Fibroblast of villous mesenchyme (primary cell): ENCODE results near the gene BCL2L11. TPM values are rescaled to one million over a fixed set of nuclear protein-coding genes. Genes with fewer than 3 reads are reported as not detected.

Experiments used
- DNase-seq: peaks from one replicate; pipeline ENCODE4 v3.0.0-alpha.2; 2010; ENCODE audit warnings: low read depth
- H3K4me3 ChIP-seq: 2 replicates; pipeline ENCODE4 v1.5.1; 2011; ENCODE audit warnings: low read depth, mild to moderate bottlenecking, low read length
- CTCF ChIP-seq: IDR thresholded peaks from 2 replicates; pipeline ENCODE4 v1.5.1; 2012; ENCODE audit warnings: low read depth, mild to moderate bottlenecking, low read length; ENCODE audit not compliant: insufficient read depth
- total RNA-seq: library from RNA; depleted of rRNA; stranded (reverse); fragments of >200 nt; gene quantifications from 2 replicates; pipeline ENCODE4 v1.2.3, GENCODE V29; 2012

Gene BCL2L11
- total RNA-seq, 1 donor: 0.86 TPM

- TF ChIP-seq CTCF: no peak
- DNase-seq: no peak
- H3K4me3 ChIP-seq: no peak overlapping the region
These were observed 64.1 kb downstream of the BCL2L11 start for GRCh38 chr2:111184725-111185310.

GRCh38 chr2:111185361-111186022, 64.8 kb downstream of the BCL2L11 start:
- TF ChIP-seq CTCF: no peak
- DNase-seq: no peak
- no peak overlapping the region for H3K4me3 ChIP-seq

GRCh38 chr2:111186121-111186715, 65.5 kb downstream of the BCL2L11 start:
- TF ChIP-seq CTCF: no peak
- no peak for DNase-seq
- H3K4me3 ChIP-seq: no peak overlapping the region

- no peak overlapping the region for H3K4me3 ChIP-seq
- DNase-seq: no peak
- no peak for TF ChIP-seq CTCF
These were observed 66.2 kb downstream of the BCL2L11 start for GRCh38 chr2:111186933-111187332.

- TF ChIP-seq CTCF: no peak
- DNase-seq: no peak
- H3K4me3 ChIP-seq: no peak overlapping the region
These were observed 68.0 kb downstream of the BCL2L11 start for GRCh38 chr2:111188681-111189080.

GRCh38 chr2:111189106-111189505, 68.4 kb downstream of the BCL2L11 start:
- TF ChIP-seq CTCF: no peak
- no peak for DNase-seq
- H3K4me3 ChIP-seq: no peak overlapping the region
